PC-9 (cell line): ENCODE results near the gene EFHC1. TPM values are rescaled to one million over a fixed set of nuclear protein-coding genes. Genes with fewer than 3 reads are reported as not detected.

Experiments
- BruUV-seq: library from RNA; stranded (reverse); fragments of 400-500 nt; replicated peaks from 2 replicates; lab custom pipeline; 2021; lab: Mats Ljungman, UMichigan
- CTCF ChIA-PET: fragments of 300-600 bp; sonication (Branson Sonifier 250); formaldehyde crosslinking; loops from one replicate; lab custom pipeline; 2022; ENCODE audit warnings: antibody characterized with exemption; lab: Charles Lee
- POLR2A ChIA-PET: fragments of 300-600 bp; sonication (Branson Sonifier 250); formaldehyde crosslinking; loops from one replicate; lab custom pipeline; 2022; ENCODE audit warnings: antibody characterized with exemption; ENCODE audit not compliant: unreplicated experiment; lab: Charles Lee
- DNase-seq, 2 experiments: peaks; one replicate each; pipeline versions ENCODE4 v3.0.0 to v3.0.0-alpha.2; 2015 to 2022; ENCODE audit warnings: mixed read lengths in 1 of 2
- H2AFZ ChIP-seq: fragments of 200-600 bp; sonication (generic); 2 replicates; pipeline ENCODE4 v1.8.1; 2017; ENCODE audit warnings: antibody characterized with exemption
- H3F3A ChIP-seq: fragments of 200-600 bp; sonication (generic); 2 replicates; pipeline ENCODE4 v1.8.1; 2017; ENCODE audit warnings: antibody characterized with exemption, mild to moderate bottlenecking, low read depth; ENCODE audit not compliant: insufficient read depth
- H3K27ac ChIP-seq: fragments of 200-600 bp; sonication (generic); 2 replicates; pipeline ENCODE4 v1.6.1; 2016; ENCODE audit warnings: mixed run types
- H3K27me3 ChIP-seq: fragments of 200-600 bp; sonication (generic); 2 replicates; pipeline ENCODE4 v1.6.1; 2016; ENCODE audit warnings: low read depth, mixed run types; ENCODE audit not compliant: insufficient read depth
- H3K36me3 ChIP-seq: fragments of 200-600 bp; sonication (generic); 2 replicates; pipeline ENCODE4 v1.6.1; 2016; ENCODE audit warnings: low read depth, mixed run types
- H3K4me1 ChIP-seq: fragments of 200-600 bp; sonication (generic); replicated peaks from 2 replicates; pipeline ENCODE4 v1.6.1; 2016; ENCODE audit warnings: mixed run types; ENCODE audit not compliant: insufficient read depth
- H3K4me2 ChIP-seq: fragments of 200-600 bp; sonication (generic); 2 replicates; pipeline ENCODE4 v1.6.1; 2017; ENCODE audit warnings: mixed run types
- H3K4me3 ChIP-seq: fragments of 200-600 bp; sonication (generic); 2 replicates; pipeline ENCODE4 v1.6.1; 2016; ENCODE audit warnings: mixed run types
- H3K79me2 ChIP-seq: fragments of 200-600 bp; sonication (generic); 2 replicates; pipeline ENCODE4 v1.6.1; 2017; ENCODE audit warnings: low read depth, mixed run types
- H3K9me2 ChIP-seq: fragments of 200-600 bp; sonication (generic); 2 replicates; pipeline ENCODE4 v1.8.1; 2017; ENCODE audit warnings: mild to moderate bottlenecking; ENCODE audit not compliant: insufficient read depth
- H3K9me3 ChIP-seq: fragments of 200-600 bp; sonication (generic); 2 replicates; pipeline ENCODE4 v1.8.1; 2016; ENCODE audit warnings: low read depth; ENCODE audit not compliant: insufficient read depth
- H4K20me1 ChIP-seq: fragments of 200-600 bp; sonication (generic); 2 replicates; pipeline ENCODE4 v1.8.1; 2017; ENCODE audit not compliant: insufficient read depth
- CTCF ChIP-seq: fragments of 200-600 bp; sonication (generic); conservative IDR thresholded peaks from 2 replicates; pipeline ENCODE4 v1.6.1; 2017; ENCODE audit warnings: mixed run types, antibody characterized with exemption, mild to moderate bottlenecking, moderate library complexity
- EZH2 ChIP-seq: fragments of 200-600 bp; sonication (generic); IDR thresholded peaks from 2 replicates; pipeline ENCODE4 v1.8.0; 2017; ENCODE audit warnings: antibody characterized with exemption, low read depth
- intact Hi-C: fragments of 100-400 bp; cut with micrococcal nuclease; formaldehyde crosslinking; loops from one replicate; pipeline ENCODE4 v1.10.0; 2022; ENCODE audit not compliant: unreplicated experiment
- total RNA-seq: library from RNA; stranded (reverse); gene quantifications from 2 replicates; pipeline ENCODE4 v1.2.3, GENCODE V29; 2021

EFHC1 gene
- total RNA-seq, 1 experiment from 2014 or later: 45.0 TPM

GRCh38 chr6:52493669-52494068 is 73.5 kb downstream of the EFHC1 start:
- no peaks in the 10 kb centered on the region for H3K9me2 ChIP-seq
- no peak overlapping the region for H3K27ac ChIP-seq
- no peaks in the 10 kb centered on the region for H4K20me1 ChIP-seq
- POLR2A ChIA-PET: no interaction called here
- H3K36me3 ChIP-seq: no peaks in the 10 kb centered on the region
- H3K79me2 ChIP-seq: no peaks in the 10 kb centered on the region
- DNase-seq: no peak
- H3F3A ChIP-seq: no peaks in the 10 kb centered on the region
- H3K9me3 ChIP-seq: no peaks in the 10 kb centered on the region
- no peak overlapping the region for H3K4me2 ChIP-seq
- no peaks in the 10 kb centered on the region for H3K4me1 ChIP-seq
- TF ChIP-seq EZH2: no peak
- TF ChIP-seq CTCF: no peak
- no peaks in the 10 kb centered on the region for H3K27me3 ChIP-seq
- H3K4me3 ChIP-seq: no peak overlapping the region
- CTCF ChIA-PET: no interaction called here
- H2AFZ ChIP-seq: no peak overlapping the region
- intact Hi-C loops: no loop called here
- no TSS peak for BruUV-seq

- no peaks in the 10 kb centered on the region for H3K36me3 ChIP-seq
- no peaks in the 10 kb centered on the region for H4K20me1 ChIP-seq
- no peak overlapping the region for H3K27ac ChIP-seq
- TF ChIP-seq CTCF (no peak), EZH2 (no peak)
- H3F3A ChIP-seq: no peaks in the 10 kb centered on the region
- H3K79me2 ChIP-seq: no peaks in the 10 kb centered on the region
- no peaks in the 10 kb centered on the region for H3K9me3 ChIP-seq
- H3K4me2 ChIP-seq: no peak overlapping the region
- no peaks in the 10 kb centered on the region for H3K9me2 ChIP-seq
- no peaks in the 10 kb centered on the region for H3K4me1 ChIP-seq
- BruUV-seq: no TSS peak
- DNase-seq: no peak
- ChIA-PET CTCF (no interaction called here), POLR2A (no interaction called here)
- H3K27me3 ChIP-seq: no peaks in the 10 kb centered on the region
- intact Hi-C loops: no loop called here
- no peak overlapping the region for H3K4me3 ChIP-seq
- H2AFZ ChIP-seq: no peak overlapping the region
Measured at GRCh38 chr6:52494298-52495072, 74.3 kb downstream of the EFHC1 start.

DNA sequence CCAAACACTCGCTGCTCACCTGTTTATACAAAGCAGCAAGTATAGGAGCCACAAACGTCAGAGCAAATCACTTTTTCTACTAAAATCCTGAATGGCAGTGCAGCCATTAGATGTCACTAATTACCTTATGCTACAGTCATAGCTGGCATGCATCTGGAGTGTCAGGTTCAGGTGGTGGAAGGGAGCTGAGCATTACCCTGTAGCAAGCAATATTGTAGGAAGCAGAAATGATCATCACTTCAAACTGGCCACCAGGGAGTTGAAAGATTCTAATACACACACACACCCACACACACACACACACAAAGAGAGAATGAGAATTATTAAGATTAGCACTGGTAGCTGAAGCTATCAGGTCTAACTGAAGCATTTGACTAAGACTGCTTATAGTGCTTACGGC is 75.8 kb downstream of the EFHC1 start:
- no peaks in the 10 kb centered on the region for H3K27me3 ChIP-seq
- no peaks in the 10 kb centered on the region for H4K20me1 ChIP-seq
- CTCF ChIA-PET: interaction anchor here (0.5 to 0.6 kb wide), 3 partner anchors 88 to 154 kb away, joined by 3 to 7 read pairs (median 6); no protein-coding TSS in a partner anchor
- no peaks in the 10 kb centered on the region for H3K79me2 ChIP-seq
- no peak for DNase-seq
- H3K9me3 ChIP-seq: no peaks in the 10 kb centered on the region
- H3K9me2 ChIP-seq: no peaks in the 10 kb centered on the region
- BruUV-seq: no TSS peak
- no peak overlapping the region for H3K4me3 ChIP-seq
- no peak for TF ChIP-seq EZH2
- TF ChIP-seq CTCF: no peak
- H2AFZ ChIP-seq: no peak overlapping the region
- no peaks in the 10 kb centered on the region for H3K4me1 ChIP-seq
- H3F3A ChIP-seq: no peaks in the 10 kb centered on the region
- no peaks in the 10 kb centered on the region for H3K36me3 ChIP-seq
- intact Hi-C loops: no loop called here
- no peak overlapping the region for H3K27ac ChIP-seq
- no peak overlapping the region for H3K4me2 ChIP-seq
- POLR2A ChIA-PET: interaction anchor here (0.5 to 0.6 kb wide), 2 partner anchors 72 to 436 kb away, joined by 3 to 7 read pairs; no protein-coding TSS in a partner anchor
